IPS-20b (cell line): ENCODE results near the gene LIMCH1.
"Not testable (repeated sequence)": the region's sequence is repeated elsewhere in the genome, so short reads cannot be mapped to it uniquely, and the experiment has no call there.

Source experiments
- H3K27ac ChIP-seq: one replicate; pipeline ENCODE4 v1.5.1; 2013; ENCODE audit warnings: low read length
- H3K27me3 ChIP-seq: 2 replicates; pipeline ENCODE4 v1.6.1; 2013; ENCODE audit warnings: mild to moderate bottlenecking, low read length, inconsistent platforms; ENCODE audit not compliant: insufficient read depth
- H3K36me3 ChIP-seq: 2 replicates; pipeline ENCODE4 v1.6.1; 2013; ENCODE audit warnings: low read depth, mild to moderate bottlenecking, inconsistent platforms, low read length, moderate library complexity; ENCODE audit not compliant: insufficient read depth
- H3K4me1 ChIP-seq: 2 replicates; pipeline ENCODE4 v1.6.1; 2013; ENCODE audit warnings: mild to moderate bottlenecking, control low read depth, inconsistent platforms, low read length, moderate library complexity; ENCODE audit not compliant: insufficient read depth
- H3K4me3 ChIP-seq: 2 replicates; pipeline ENCODE4 v1.5.1; 2013; ENCODE audit warnings: mild to moderate bottlenecking, low read length, inconsistent platforms
- H3K9ac ChIP-seq: 2 replicates; pipeline ENCODE4 v1.6.1; 2013; ENCODE audit warnings: low read depth, mild to moderate bottlenecking, inconsistent platforms, low read length, moderate library complexity
- H3K9me3 ChIP-seq: 2 replicates; pipeline ENCODE4 v1.6.1; 2013; ENCODE audit warnings: mild to moderate bottlenecking, low read depth, low read length, inconsistent platforms; ENCODE audit not compliant: insufficient read depth

The LIMCH1 gene

GRCh38 chr4:41632481-41633073 lies 94.6 kb downstream of the LIMCH1 start:
- Histone ChIP-seq H3K9me3 (no peaks in the 10 kb centered on the region), H3K27me3 (no peaks in the 10 kb centered on the region), H3K4me3 (no peak overlapping the region), H3K4me1 (no peaks in the 10 kb centered on the region), H3K27ac (no peak overlapping the region), H3K36me3 (no peaks in the 10 kb centered on the region), H3K9ac (no peak overlapping the region)

GRCh38 chr4:41633321-41633720 lies 95.4 kb downstream of the LIMCH1 start:
- H3K4me1 ChIP-seq, result no peaks in the 10 kb centered on the region
- no peaks in the 10 kb centered on the region for H3K9me3 ChIP-seq
- no peak overlapping the region for H3K9ac ChIP-seq
- H3K27me3 ChIP-seq, result no peaks in the 10 kb centered on the region
- H3K27ac ChIP-seq, result no peak overlapping the region
- H3K4me3 ChIP-seq, result no peak overlapping the region
- H3K36me3 ChIP-seq, result no peaks in the 10 kb centered on the region

- H3K9ac ChIP-seq, result no peak overlapping the region
- no peak overlapping the region for H3K27ac ChIP-seq
- H3K36me3 ChIP-seq, result no peaks in the 10 kb centered on the region
- no peaks in the 10 kb centered on the region for H3K27me3 ChIP-seq
- H3K9me3 ChIP-seq, result no peaks in the 10 kb centered on the region
- H3K4me1 ChIP-seq, result peaks cover 16% of the 10 kb centered on the region
- no peak overlapping the region for H3K4me3 ChIP-seq
Measured at GRCh38 chr4:41635441-41635840, 97.5 kb downstream of the LIMCH1 start.

- Histone ChIP-seq H3K9me3 (no peaks in the 10 kb centered on the region), H3K27me3 (no peaks in the 10 kb centered on the region), H3K27ac (no peak overlapping the region), H3K36me3 (no peaks in the 10 kb centered on the region), H3K4me1 (peaks cover 16% of the 10 kb centered on the region), H3K4me3 (no peak overlapping the region), H3K9ac (no peak overlapping the region)
Measured at GRCh38 chr4:41638203-41638602, 100.2 kb downstream of the LIMCH1 start.

- Histone ChIP-seq H3K27me3 (no peaks in the 10 kb centered on the region), H3K9ac (no peak overlapping the region), H3K27ac (no peak overlapping the region), H3K9me3 (no peaks in the 10 kb centered on the region), H3K4me1 (peaks cover 20% of the 10 kb centered on the region), H3K36me3 (no peaks in the 10 kb centered on the region), H3K4me3 (no peak overlapping the region)
Measured at GRCh38 chr4:41638866-41639265, 100.9 kb downstream of the LIMCH1 start.

GRCh38 chr4:41639291-41639690 lies 101.3 kb downstream of the LIMCH1 start:
- no peak overlapping the region for H3K4me3 ChIP-seq
- H3K36me3 ChIP-seq, result no peaks in the 10 kb centered on the region
- H3K9ac ChIP-seq, result no peak overlapping the region
- no peaks in the 10 kb centered on the region for H3K27me3 ChIP-seq
- H3K27ac ChIP-seq, result no peak overlapping the region
- H3K4me1 ChIP-seq, result peaks cover 21% of the 10 kb centered on the region
- H3K9me3 ChIP-seq, result no peaks in the 10 kb centered on the region

- peaks cover 11% of the 10 kb centered on the region for H3K27me3 ChIP-seq
- H3K4me3 ChIP-seq, result no peak overlapping the region
- no peak overlapping the region for H3K27ac ChIP-seq
- H3K9ac ChIP-seq, result no peak overlapping the region
- peaks cover 25% of the 10 kb centered on the region for H3K4me1 ChIP-seq
- H3K36me3 ChIP-seq, result no peaks in the 10 kb centered on the region
- no peaks in the 10 kb centered on the region for H3K9me3 ChIP-seq
Measured at GRCh38 chr4:41640906-41641305, 102.9 kb downstream of the LIMCH1 start.

- not testable (repeated sequence) for H3K4me3 ChIP-seq, H3K27ac ChIP-seq, H3K9ac ChIP-seq, H3K9me3 ChIP-seq
- Histone ChIP-seq H3K4me1 (peaks cover 25% of the 10 kb centered on the region), H3K27me3 (peaks cover 11% of the 10 kb centered on the region), H3K36me3 (peaks cover 14% of the 10 kb centered on the region; the same call in 1 of the 2 replicates)
Measured at GRCh38 chr4:41642746-41643145, 104.8 kb downstream of the LIMCH1 start.

GRCh38 chr4:41643331-41643730 lies 105.4 kb downstream of the LIMCH1 start:
- Histone ChIP-seq H3K4me3 (no peak overlapping the region), H3K9me3 (no peaks in the 10 kb centered on the region), H3K4me1 (peaks cover 25% of the 10 kb centered on the region), H3K27ac (no peak overlapping the region), H3K9ac (no peak overlapping the region), H3K27me3 (peaks cover 11% of the 10 kb centered on the region), H3K36me3 (peaks cover 20% of the 10 kb centered on the region; the same call in 1 of the 2 replicates)

GRCh38 chr4:41644288-41644914 lies 106.4 kb downstream of the LIMCH1 start:
- Histone ChIP-seq H3K36me3 (peaks cover 20% of the 10 kb centered on the region; the same call in 1 of the 2 replicates), H3K9ac (no peak overlapping the region), H3K27ac (no peak overlapping the region), H3K9me3 (no peaks in the 10 kb centered on the region), H3K4me3 (peak overlapping the region; percentile 33; the same call in 1 of the 2 replicates), H3K27me3 (peaks cover 11% of the 10 kb centered on the region), H3K4me1 (peaks cover 17% of the 10 kb centered on the region; the same call in 1 of the 2 replicates)

- Histone ChIP-seq H3K27ac (no peak overlapping the region), H3K36me3 (peaks cover 20% of the 10 kb centered on the region; the same call in 1 of the 2 replicates), H3K9me3 (no peaks in the 10 kb centered on the region), H3K4me3 (peak overlapping the region; percentile 33; the same call in 1 of the 2 replicates), H3K4me1 (peaks cover 12% of the 10 kb centered on the region; the same call in 1 of the 2 replicates), H3K9ac (no peak overlapping the region), H3K27me3 (peaks cover 11% of the 10 kb centered on the region)
Measured at GRCh38 chr4:41644915-41645295, 106.9 kb downstream of the LIMCH1 start.

- no peaks in the 10 kb centered on the region for H3K9me3 ChIP-seq
- peaks cover 11% of the 10 kb centered on the region for H3K27me3 ChIP-seq
Measured at GRCh38 chr4:41645728-41646390, 107.9 kb downstream of the LIMCH1 start.

More at GRCh38 chr4:41645728-41646390, 107.9 kb downstream of the LIMCH1 start:
- Histone ChIP-seq H3K9ac (no peak overlapping the region), H3K36me3 (peaks cover 20% of the 10 kb centered on the region; the same call in 1 of the 2 replicates), H3K27ac (no peak overlapping the region), H3K4me3 (no peak overlapping the region), H3K4me1 (peaks cover 9% of the 10 kb centered on the region; the same call in 1 of the 2 replicates)
